ENCODE measurements around the gene SWT1.

GRCh38 chr1:185241127-185241526, 84.2 kb downstream of the SWT1 start:
- TF ChIP-seq FOXP2 (optimal IDR thresholded peaks at IDR 0.05; ENCODE audit: borderline replicate concordance, extremely low read depth, extremely low read length, insufficient read depth) = no peak
- no peak for TF ChIP-seq POLR2AphosphoS5 (IDR thresholded peaks at IDR 0.05; ENCODE audit: low read depth, low read length)
- no peak for TF ChIP-seq SIN3A (IDR thresholded peaks at IDR 0.05; ENCODE audit: borderline replicate concordance, insufficient read depth, low read length)
- no peak for TF ChIP-seq TAF1 (IDR thresholded peaks at IDR 0.05; ENCODE audit: borderline replicate concordance, insufficient read depth, low read length)
- no peak for TF ChIP-seq REST (IDR thresholded peaks at IDR 0.05; ENCODE audit: insufficient read depth in 1 of 2, low read depth in 2 of 2, low read length in 2 of 2)

Data from PFSK-1 (cell line).